HG02852 (cell line): ENCODE results near the gene CCM2.

Experiments used
- ATAC-seq: cut with Tn5 transposase; IDR thresholded peaks from one replicate; pipeline ENCODE4 v1.9.1; 2021; ENCODE audit warnings: mild to moderate bottlenecking, moderate library complexity; ENCODE audit not compliant: unreplicated experiment

Gene CCM2

GRCh38 chr7:45000093-45001032 is at the start of gene CCM2:
TSS of gene CCM2 (plus strand) at chr7:45000201. CDS start at chr7:45000334, 133 bp downstream.
- no peak for ATAC-seq

- ATAC-seq, result no peak
These were observed 46.8 kb upstream of the CCM2 start for GRCh38 chr7:44953156-44953555.

- ATAC-seq, result no peak
These were observed 44.3 kb upstream of the CCM2 start for GRCh38 chr7:44955733-44956132.

- ATAC-seq, result no peak
These were observed 43.7 kb upstream of the CCM2 start for GRCh38 chr7:44956157-44956766.

GRCh38 chr7:44958645-44959344 is 41.2 kb upstream of the CCM2 start:
- ATAC-seq, result no peak

GRCh38 chr7:44959433-44959951 is 40.5 kb upstream of the CCM2 start:
- ATAC-seq, result no peak

- no peak for ATAC-seq
These were observed 39.9 kb upstream of the CCM2 start for GRCh38 chr7:44960011-44960580.

GRCh38 chr7:44961844-44962482 is 38.0 kb upstream of the CCM2 start:
- ATAC-seq, result no peak

GRCh38 chr7:44962483-44963251 is 37.3 kb upstream of the CCM2 start:
- no peak for ATAC-seq

- no peak for ATAC-seq
These were observed 36.4 kb upstream of the CCM2 start for GRCh38 chr7:44963364-44964290.

GRCh38 chr7:44964384-44964830 is 35.6 kb upstream of the CCM2 start:
- ATAC-seq, result no peak

GRCh38 chr7:44964831-44965440 is 35.1 kb upstream of the CCM2 start:
- no peak for ATAC-seq

GRCh38 chr7:44965441-44965903 is 34.5 kb upstream of the CCM2 start:
- no peak for ATAC-seq

- no peak for ATAC-seq
These were observed 33.9 kb upstream of the CCM2 start for GRCh38 chr7:44965937-44966730.

GRCh38 chr7:44966731-44967538 is 33.1 kb upstream of the CCM2 start:
- ATAC-seq, result no peak
